Nephron progenitor cell (in vitro differentiated cells): Measurements from ENCODE around the gene KCTD19.
A peak's percentile ranks its signal among the peaks of the same experiment; 100 is the strongest.

Experiments
- DNase-seq: peaks from one replicate; pipeline ENCODE4 v3.0.0; 2021
- H3K27ac Mint-ChIP-seq: 2 replicates; pipeline ENCODE4 v1.8.0; 2021; ENCODE audit warnings: mild to moderate bottlenecking, moderate library complexity, mixed read lengths
- H3K27me3 Mint-ChIP-seq: 2 replicates; pipeline ENCODE4 v1.8.0; 2021; ENCODE audit warnings: mild to moderate bottlenecking, low read depth, mixed read lengths; ENCODE audit not compliant: poor library complexity
- H3K36me3 Mint-ChIP-seq: 2 replicates; pipeline ENCODE4 v1.8.0; 2021; ENCODE audit warnings: low read depth, mixed read lengths
- H3K4me1 Mint-ChIP-seq: 2 replicates; pipeline ENCODE4 v1.8.0; 2021; ENCODE audit warnings: mixed read lengths
- H3K4me3 Mint-ChIP-seq: 2 replicates; pipeline ENCODE4 v1.8.0; 2021; ENCODE audit warnings: mild to moderate bottlenecking, moderate library complexity, mixed read lengths
- H3K9me3 Mint-ChIP-seq: 2 replicates; pipeline ENCODE4 v1.8.0; 2021; ENCODE audit warnings: mild to moderate bottlenecking, moderate library complexity, mixed read lengths
- TF ChIP-seq, protein P1 (sequence below): fragments of 200-600 bp; sonication (generic); IDR thresholded peaks from 2 replicates; pipeline ENCODE4 v1.5.0; 2021; ENCODE audit warnings: antibody characterized with exemption

KCTD19 gene

DNA sequence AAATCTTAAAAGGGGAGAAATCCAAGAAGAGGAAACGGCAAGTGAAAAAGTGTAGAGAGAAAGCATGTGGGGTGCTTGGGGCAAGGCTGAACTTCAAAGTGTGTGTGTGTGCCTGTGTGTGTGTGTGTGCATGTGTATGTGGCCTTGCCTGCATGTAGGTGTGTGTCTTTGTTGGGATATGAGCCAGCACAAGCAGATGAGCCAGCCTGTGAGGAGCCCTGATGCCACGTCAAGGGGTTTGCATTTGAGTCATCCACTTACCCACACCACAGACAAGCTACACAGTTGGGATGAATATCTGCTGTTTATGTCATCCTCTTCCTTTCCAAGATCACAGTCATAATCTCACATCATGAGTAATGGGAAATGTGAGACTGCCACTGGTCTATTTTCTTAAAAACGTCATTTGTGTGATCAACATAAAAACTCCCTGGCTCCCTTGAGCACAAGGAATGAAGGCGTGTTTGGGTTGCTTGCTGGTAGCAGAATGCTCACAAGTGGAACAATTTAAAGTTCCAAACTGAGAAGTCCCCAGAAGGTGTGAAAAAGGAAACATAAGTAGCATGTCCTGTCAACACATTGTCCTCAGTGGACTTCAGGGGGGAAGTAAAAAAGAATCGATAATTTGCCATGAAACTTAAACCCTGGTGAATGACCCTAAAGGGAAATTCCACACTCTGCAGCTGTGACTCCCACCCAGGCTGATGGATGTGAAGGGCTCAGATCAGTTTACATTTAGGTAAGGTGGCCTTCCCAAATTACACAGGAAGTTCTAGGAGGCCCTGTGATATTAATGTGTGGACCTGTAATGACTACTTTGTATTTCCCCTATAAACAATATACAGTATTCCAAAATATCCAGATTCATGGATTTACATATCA lies 14.7 kb downstream of the KCTD19 start:
- Mint-ChIP-seq H3K27ac (peak overlapping the region; percentile 96), H3K27me3 (peaks cover 32% of the 10 kb centered on the region)
- no peak for DNase-seq

DNA sequence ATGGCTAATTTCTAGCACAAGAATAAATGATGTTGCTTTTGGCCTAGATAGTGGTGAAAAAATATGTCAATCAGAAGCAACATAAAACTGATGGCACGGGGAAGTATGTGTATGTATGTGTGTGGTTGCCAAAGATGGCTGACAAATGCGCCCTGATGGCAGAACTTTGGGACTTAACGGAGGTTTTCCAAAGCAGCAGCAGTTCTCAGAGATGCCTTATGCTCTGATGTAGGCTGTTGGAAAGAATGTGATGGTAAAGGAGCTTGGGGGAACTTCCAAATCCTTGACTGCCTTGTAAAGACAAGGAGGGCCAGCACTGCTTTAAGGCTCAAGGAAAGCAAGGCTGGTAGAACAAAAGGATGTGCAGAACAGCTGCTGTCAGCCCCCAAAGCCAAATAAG lies 16.0 kb downstream of the KCTD19 start:
- no peak for DNase-seq
- H3K9me3 Mint-ChIP-seq, result no peaks in the 10 kb centered on the region
- no peak overlapping the region for H3K4me3 Mint-ChIP-seq
- TF ChIP-seq, protein P1, sequence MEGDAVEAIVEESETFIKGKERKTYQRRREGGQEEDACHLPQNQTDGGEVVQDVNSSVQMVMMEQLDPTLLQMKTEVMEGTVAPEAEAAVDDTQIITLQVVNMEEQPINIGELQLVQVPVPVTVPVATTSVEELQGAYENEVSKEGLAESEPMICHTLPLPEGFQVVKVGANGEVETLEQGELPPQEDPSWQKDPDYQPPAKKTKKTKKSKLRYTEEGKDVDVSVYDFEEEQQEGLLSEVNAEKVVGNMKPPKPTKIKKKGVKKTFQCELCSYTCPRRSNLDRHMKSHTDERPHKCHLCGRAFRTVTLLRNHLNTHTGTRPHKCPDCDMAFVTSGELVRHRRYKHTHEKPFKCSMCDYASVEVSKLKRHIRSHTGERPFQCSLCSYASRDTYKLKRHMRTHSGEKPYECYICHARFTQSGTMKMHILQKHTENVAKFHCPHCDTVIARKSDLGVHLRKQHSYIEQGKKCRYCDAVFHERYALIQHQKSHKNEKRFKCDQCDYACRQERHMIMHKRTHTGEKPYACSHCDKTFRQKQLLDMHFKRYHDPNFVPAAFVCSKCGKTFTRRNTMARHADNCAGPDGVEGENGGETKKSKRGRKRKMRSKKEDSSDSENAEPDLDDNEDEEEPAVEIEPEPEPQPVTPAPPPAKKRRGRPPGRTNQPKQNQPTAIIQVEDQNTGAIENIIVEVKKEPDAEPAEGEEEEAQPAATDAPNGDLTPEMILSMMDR, result no peak
- no peak overlapping the region for H3K27ac Mint-ChIP-seq
- H3K4me1 Mint-ChIP-seq, result peaks cover 51% of the 10 kb centered on the region
- H3K36me3 Mint-ChIP-seq, result no peaks in the 10 kb centered on the region
- H3K27me3 Mint-ChIP-seq, result peaks cover 19% of the 10 kb centered on the region

More for the DNA sequence above, 14.7 kb downstream of the KCTD19 start:
- no peaks in the 10 kb centered on the region for H3K9me3 Mint-ChIP-seq
- TF ChIP-seq, protein P1, result no peak
- H3K4me1 Mint-ChIP-seq, result peaks cover 51% of the 10 kb centered on the region
- H3K36me3 Mint-ChIP-seq, result no peaks in the 10 kb centered on the region
- no peak overlapping the region for H3K4me3 Mint-ChIP-seq

DNA sequence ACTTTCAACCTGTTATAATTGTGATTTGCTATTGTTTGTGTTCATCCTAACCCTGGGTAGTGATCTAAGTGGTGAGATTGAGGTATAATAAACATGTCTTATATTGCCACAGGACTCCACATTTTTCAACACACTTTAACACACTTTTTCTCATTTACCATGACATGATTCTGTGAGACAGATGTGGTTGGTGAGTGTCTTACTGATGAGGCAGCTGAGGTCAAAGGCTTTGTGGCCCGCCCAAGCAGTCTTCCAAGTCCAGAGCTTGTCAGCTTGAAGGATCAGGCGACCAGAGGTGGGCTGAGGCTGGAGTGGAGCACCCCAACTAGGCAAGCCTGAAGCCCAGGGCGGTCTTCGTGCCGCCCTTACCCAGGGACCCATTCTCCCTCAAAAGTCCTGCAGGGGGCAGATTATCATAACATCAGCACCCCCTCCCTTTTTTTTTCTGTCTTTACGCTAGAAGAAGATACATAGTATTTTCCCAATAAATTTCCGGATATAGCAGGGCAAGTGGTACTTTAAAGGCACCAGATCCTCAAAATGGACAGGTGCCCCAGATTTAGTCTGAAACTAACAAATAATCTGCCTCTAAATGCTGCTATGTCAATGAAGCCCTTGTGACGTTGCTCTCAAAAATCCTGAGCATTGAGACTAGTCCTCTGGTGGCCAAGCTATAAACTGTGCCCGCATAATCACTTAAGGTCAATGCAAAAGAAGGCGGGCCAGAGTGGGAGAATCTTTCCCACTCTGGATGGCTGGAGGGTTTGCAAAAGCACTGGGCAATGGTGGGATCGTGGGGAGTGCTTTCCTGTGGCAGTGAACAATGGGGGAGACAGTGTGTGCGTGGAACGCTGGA lies 21.1 kb downstream of the KCTD19 start:
- Mint-ChIP-seq H3K4me3 (no peak overlapping the region), H3K4me1 (peaks cover 61% of the 10 kb centered on the region), H3K36me3 (no peaks in the 10 kb centered on the region), H3K27me3 (peaks cover 9% of the 10 kb centered on the region), H3K27ac (no peak overlapping the region), H3K9me3 (no peaks in the 10 kb centered on the region)
- DNase-seq, result no peak
- TF ChIP-seq, protein P1, result no peak

DNA sequence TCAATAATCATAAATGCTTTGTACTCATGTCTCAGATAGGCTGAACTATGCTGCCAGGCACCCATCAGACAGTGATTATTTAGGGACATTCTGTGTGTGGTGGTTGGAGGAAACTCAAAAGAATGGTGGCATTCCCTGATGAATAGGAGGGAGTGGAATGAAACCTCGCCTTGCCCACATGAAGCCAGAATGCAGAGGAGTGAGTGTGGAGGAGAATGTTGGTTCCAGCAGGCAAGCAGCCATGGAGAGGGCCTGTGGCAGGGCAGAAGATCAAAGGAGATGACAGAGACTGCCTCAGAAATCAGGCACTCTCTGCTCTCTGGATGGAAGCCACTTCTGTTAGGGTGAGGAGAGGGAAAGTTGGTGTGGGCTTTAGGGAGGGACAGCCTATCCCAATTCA lies 22.5 kb downstream of the KCTD19 start:
- H3K4me1 Mint-ChIP-seq, result peaks cover 47% of the 10 kb centered on the region
- H3K4me3 Mint-ChIP-seq, result no peak overlapping the region
- no peak overlapping the region for H3K27ac Mint-ChIP-seq
- TF ChIP-seq, protein P1, result no peak
- peaks cover 7% of the 10 kb centered on the region for H3K27me3 Mint-ChIP-seq
- no peaks in the 10 kb centered on the region for H3K9me3 Mint-ChIP-seq
- no peak for DNase-seq
- no peaks in the 10 kb centered on the region for H3K36me3 Mint-ChIP-seq

DNA sequence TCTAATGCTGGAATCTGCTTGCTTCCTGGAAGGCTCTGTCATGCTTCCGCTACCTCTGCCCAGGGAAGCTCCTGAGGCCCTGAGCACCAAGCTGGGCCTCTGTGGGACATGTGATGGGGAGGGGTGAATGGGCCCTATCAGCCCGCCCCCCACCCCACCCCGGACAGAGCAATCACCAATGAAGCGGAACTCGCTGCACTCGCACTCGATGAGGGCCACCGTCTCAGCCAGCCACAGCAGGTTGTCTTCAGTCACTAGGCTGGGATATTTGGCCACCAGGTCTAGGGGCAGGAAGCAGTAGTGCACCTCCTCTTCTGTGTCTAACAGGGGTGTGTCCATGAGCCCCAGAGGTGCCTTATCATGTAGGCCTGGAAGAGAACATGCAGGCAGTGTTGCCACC lies 23.6 kb downstream of the KCTD19 start:
- TF ChIP-seq, protein P1, result no peak
- Mint-ChIP-seq H3K4me3 (no peak overlapping the region), H3K4me1 (peaks cover 40% of the 10 kb centered on the region), H3K27me3 (peaks cover 12% of the 10 kb centered on the region), H3K9me3 (no peaks in the 10 kb centered on the region), H3K36me3 (no peaks in the 10 kb centered on the region), H3K27ac (no peak overlapping the region)
- DNase-seq, result no peak
